Lower leg skin (tissue), 4 donors: ENCODE results near the gene CD52. TPM values are rescaled to one million over a fixed set of nuclear protein-coding genes. Genes with fewer than 3 reads are reported as not detected.
"Not testable (repeated sequence)": the region's sequence is repeated elsewhere in the genome, so short reads cannot be mapped to it uniquely, and the experiment has no call there.

Source experiments
- DNase-seq, 2 donors: peaks; one replicate each; pipeline ENCODE4 v3.0.0-alpha.2; 2019; ENCODE audit warnings: low spot score in 2 of 2
- H3K4me3 ChIP-seq: fragments of 200-600 bp; sonication (generic); 2 replicates; pipeline ENCODE4 v1.5.1; 2017; ENCODE audit warnings: mild to moderate bottlenecking, low read depth; ENCODE audit not compliant: poor library complexity, severe bottlenecking
- POLR2A ChIP-seq, 2 donors: fragments of 450-650 bp; IDR thresholded peaks; one replicate each; pipeline ENCODE4 v1.6.1; 2016 to 2017; ENCODE audit warnings: antibody characterized with exemption in 2 of 2, mild to moderate bottlenecking in 1 of 2, moderate library complexity in 1 of 2
- WGBS, 2 donors: methylation state at CpG; one replicate each; pipeline ENCODE4 v1.1.5; 2018; 5-methylcytosine and 5-hydroxymethylcytosine counted together
- intact Hi-C: fragments of 100-400 bp; cut with DNase I; formaldehyde crosslinking; loops from one replicate; pipeline ENCODE4 v1.15.0; 2023; ENCODE audit warnings: low total_unique reads
- total RNA-seq, 4 donors: library from RNA; depleted of rRNA; stranded (reverse); fragments of >200 nt; gene quantifications; one replicate each; pipeline ENCODE4 v1.1.0, GENCODE V29; 2016
- TF ChIP-seq, protein P1 (sequence below), 3 donors: fragments of 450-650 bp; IDR thresholded peaks; one replicate each; pipeline ENCODE4 v1.5.1; 2016; ENCODE audit warnings: antibody characterized with exemption in 3 of 3, mild to moderate bottlenecking in 3 of 3, moderate library complexity in 2 of 3

The CD52 gene
- total RNA-seq, 4 donors from 2014 or later = 2.0 to 6.1 (median 3.5) TPM; not detected in 1

DNA sequence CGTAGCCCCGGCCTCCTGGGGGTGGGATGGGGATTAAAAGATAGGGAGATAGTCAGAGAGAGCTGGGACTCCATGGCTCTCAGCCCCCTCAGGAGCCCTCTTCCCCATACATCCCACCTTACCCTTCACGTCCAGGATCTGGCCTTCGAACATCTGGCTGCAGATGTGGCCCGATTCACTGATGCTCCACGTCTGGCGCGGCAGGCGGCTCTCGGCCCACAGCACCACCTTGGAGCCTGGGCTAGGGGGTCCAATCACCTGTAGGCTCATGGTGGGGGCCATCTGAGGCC, 4.2 kb downstream of the CD52 start:
- WGBS, 2 donors = 76 to 78% methylated on average over 10 of the region's 10 CpGs
- no peak overlapping the region for H3K4me3 ChIP-seq
- intact Hi-C loops = loop anchor here (2.0 to 10.0 kb wide), 4 partner anchors 35 to 147 kb away; partner anchors contain the start of genes CNKSR1, LIN28A and ZNF593OS
- TF ChIP-seq POLR2A (IDR thresholded peaks at IDR 0.05) = no peak
- TF ChIP-seq, protein P1, sequence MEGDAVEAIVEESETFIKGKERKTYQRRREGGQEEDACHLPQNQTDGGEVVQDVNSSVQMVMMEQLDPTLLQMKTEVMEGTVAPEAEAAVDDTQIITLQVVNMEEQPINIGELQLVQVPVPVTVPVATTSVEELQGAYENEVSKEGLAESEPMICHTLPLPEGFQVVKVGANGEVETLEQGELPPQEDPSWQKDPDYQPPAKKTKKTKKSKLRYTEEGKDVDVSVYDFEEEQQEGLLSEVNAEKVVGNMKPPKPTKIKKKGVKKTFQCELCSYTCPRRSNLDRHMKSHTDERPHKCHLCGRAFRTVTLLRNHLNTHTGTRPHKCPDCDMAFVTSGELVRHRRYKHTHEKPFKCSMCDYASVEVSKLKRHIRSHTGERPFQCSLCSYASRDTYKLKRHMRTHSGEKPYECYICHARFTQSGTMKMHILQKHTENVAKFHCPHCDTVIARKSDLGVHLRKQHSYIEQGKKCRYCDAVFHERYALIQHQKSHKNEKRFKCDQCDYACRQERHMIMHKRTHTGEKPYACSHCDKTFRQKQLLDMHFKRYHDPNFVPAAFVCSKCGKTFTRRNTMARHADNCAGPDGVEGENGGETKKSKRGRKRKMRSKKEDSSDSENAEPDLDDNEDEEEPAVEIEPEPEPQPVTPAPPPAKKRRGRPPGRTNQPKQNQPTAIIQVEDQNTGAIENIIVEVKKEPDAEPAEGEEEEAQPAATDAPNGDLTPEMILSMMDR (IDR thresholded peaks at IDR 0.05) = no peak
- DNase-seq = no peak

DNA sequence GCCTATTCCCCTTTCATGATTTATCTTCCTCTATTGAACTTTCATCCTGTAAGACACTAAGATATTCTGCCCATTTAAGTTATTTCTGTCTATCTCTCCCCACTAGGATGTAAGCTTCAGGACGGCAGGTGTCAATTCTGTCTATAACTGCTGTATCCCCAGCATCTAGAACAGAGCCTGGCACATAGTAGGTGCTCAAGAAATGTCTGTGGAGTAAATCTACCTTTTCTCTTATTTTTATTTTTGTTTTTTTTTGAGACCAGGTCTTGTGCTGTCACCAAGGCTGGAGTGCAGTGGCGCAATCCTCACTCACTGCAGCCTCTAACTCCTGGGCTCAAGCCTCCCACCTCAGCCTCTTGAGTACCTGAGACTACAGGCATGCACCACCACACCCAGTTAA, 5.6 kb downstream of the CD52 start:
- TF ChIP-seq, protein P1 (IDR thresholded peaks at IDR 0.05) = no peak
- no peak for TF ChIP-seq POLR2A (IDR thresholded peaks at IDR 0.05)
- 90 to 97% methylated on average over 2 of the region's 2 CpGs for whole genome bisulfite sequencing, 2 donors
- no peak for DNase-seq
- intact Hi-C loops = loop anchor here (2.0 to 10.0 kb wide), 4 partner anchors 36 to 149 kb away; partner anchors contain the start of genes CNKSR1, LIN28A and ZNF593OS
- no peak overlapping the region for H3K4me3 ChIP-seq

DNA sequence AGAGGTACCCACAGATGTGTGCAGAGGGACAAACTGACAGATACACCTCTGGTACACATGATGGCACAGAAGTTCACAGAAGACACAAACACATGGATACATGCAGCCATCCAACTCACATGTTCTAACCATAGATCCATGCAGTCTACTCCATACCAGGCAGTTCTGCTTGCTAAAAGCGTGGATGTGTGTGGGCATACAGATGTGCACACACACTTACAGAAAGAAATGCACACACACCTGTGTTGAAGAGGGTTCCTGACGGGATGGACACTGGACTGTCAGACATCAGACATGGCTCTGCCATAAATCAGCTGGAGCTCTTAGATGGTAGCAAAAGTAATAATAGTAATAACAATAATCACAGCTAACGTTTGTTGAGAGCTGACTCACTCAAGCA, 6.8 kb downstream of the CD52 start:
- H3K4me3 ChIP-seq = no peak overlapping the region
- intact Hi-C loops = loop anchor here (5.0 to 10.0 kb wide), 3 partner anchors 37 to 150 kb away; partner anchors contain the start of genes CNKSR1, LIN28A and ZNF593OS
- TF ChIP-seq, protein P1 (IDR thresholded peaks at IDR 0.05) = no peak
- no peak for TF ChIP-seq POLR2A (IDR thresholded peaks at IDR 0.05)
- WGBS, 2 donors = 85 to 87% methylated on average over 3 of the region's 3 CpGs
- DNase-seq = no peak

DNA sequence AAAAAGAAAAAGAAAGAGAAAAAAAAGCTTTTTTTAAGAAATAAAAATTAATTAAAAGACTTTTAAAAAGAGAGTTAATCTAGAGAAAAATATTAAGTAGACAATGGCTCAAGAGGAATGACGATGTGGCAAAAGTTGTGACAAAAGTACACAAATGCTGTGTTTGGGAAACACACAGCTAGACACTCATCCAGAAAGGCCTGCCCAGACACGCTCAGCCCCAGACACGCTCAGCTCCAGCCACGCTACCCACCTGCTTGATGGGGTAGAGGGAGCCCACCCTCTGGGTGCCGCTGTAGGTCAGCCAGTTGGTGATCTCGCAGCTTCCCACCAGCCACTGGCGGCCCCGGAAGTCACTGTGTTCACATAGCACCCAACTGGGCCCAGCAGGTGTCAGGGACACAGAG, 10.2 kb downstream of the CD52 start:
- no peak for DNase-seq
- WGBS, 2 donors = 71 to 72% methylated on average over 5 to 8 of the region's 8 CpGs

DNA sequence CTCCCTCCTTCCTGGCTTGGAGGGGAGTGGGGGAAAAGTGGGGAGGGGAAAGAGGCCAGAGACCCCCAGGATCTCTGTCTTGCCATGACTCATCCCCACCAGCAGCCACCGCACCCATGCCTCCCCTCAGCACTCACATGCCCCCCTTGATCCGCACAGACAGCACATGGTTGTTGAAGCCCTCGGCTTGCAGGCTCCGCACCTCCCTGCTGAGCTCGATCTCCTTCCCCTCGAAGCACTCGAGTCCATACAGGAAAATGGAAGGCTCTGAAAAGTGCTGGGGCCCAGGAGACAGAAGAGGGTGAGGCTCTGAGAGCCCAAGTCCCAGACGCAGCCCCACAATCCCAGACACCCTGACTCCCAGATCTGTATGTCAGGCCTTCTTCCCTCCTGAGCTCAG, 10.8 kb downstream of the CD52 start:
- H3K4me3 ChIP-seq = no peak overlapping the region
- no peak for DNase-seq
- 64 to 83% methylated on average over 8 of the region's 8 CpGs for WGBS, 2 donors
- intact Hi-C loops = loop anchor here (10.0 kb wide), 2 partner anchors 86 to 154 kb away; partner anchors contain the start of genes CNKSR1, LIN28A and ZNF593OS
- TF ChIP-seq, protein P1 (IDR thresholded peaks at IDR 0.05) = no peak
- TF ChIP-seq POLR2A (IDR thresholded peaks at IDR 0.05) = no peak

More for the DNA sequence above, 10.2 kb downstream of the CD52 start:
- no peak overlapping the region for H3K4me3 ChIP-seq
- intact Hi-C loops = loop anchor here (10.0 kb wide), 2 partner anchors 87 to 153 kb away; partner anchors contain the start of genes CNKSR1, LIN28A and ZNF593OS
- TF ChIP-seq, protein P1 (IDR thresholded peaks at IDR 0.05) = no peak
- TF ChIP-seq POLR2A (IDR thresholded peaks at IDR 0.05) = no peak

DNA sequence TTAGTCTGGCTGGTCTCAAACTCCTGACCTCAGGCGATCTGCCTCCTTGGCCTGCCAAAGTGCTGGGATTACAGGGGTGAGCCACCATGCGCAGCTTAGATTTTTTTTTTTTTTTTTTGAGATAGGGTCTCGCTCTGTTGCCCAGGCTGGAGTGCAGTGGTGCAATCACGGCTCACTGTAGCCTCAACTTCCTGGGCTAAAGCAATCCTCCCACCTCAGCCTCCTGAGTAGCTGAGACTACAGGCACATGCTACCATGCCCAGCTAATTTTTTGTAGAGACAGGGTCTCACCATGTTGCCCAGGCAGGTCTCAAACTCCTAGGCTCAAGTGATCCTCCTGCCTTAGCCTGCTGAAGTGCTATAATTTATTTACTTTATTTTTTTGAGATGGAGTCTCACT, 11.6 kb downstream of the CD52 start:
- intact Hi-C loops = loop anchor here (10.0 kb wide), 2 partner anchors 85 to 155 kb away; partner anchors contain the start of genes CNKSR1, LIN28A and ZNF593OS
- not testable (repeated sequence) for H3K4me3 ChIP-seq, DNase-seq
- 94 to 98% methylated on average over 4 of the region's 4 CpGs for WGBS, 2 donors
